Trophoblast cell (in vitro differentiated cells and primary cell): ENCODE data around the gene MGMT.

Experiments used
- DNase-seq, 2 donors: peaks; one replicate each; pipeline ENCODE4 v3.0.0-alpha.2; 2016
- H2AFZ ChIP-seq: 2 replicates; pipeline ENCODE4 v1.6.1; 2013; ENCODE audit warnings: low read length, moderate library complexity, mild to moderate bottlenecking; ENCODE audit not compliant: insufficient read depth, poor library complexity
- H2AK5ac ChIP-seq: 2 replicates; pipeline ENCODE4 v1.6.1; 2013; ENCODE audit warnings: mild to moderate bottlenecking, low read length
- H2BK120ac ChIP-seq: 2 replicates; pipeline ENCODE4 v1.6.1; 2013; ENCODE audit warnings: low read length, mild to moderate bottlenecking, moderate library complexity; ENCODE audit not compliant: insufficient read depth, poor library complexity
- H2BK12ac ChIP-seq: 2 replicates; pipeline ENCODE4 v1.6.1; 2013; ENCODE audit warnings: mild to moderate bottlenecking, low read length, moderate library complexity
- H2BK5ac ChIP-seq: 2 replicates; pipeline ENCODE4 v1.6.1; 2013; ENCODE audit warnings: low read length, low read depth, moderate library complexity, mild to moderate bottlenecking; ENCODE audit not compliant: poor library complexity
- H3K14ac ChIP-seq: 2 replicates; pipeline ENCODE4 v1.6.1; 2013; ENCODE audit warnings: mild to moderate bottlenecking, low read length
- H3K18ac ChIP-seq: 2 replicates; pipeline ENCODE4 v1.6.1; 2013; ENCODE audit warnings: mild to moderate bottlenecking, low read length
- H3K23ac ChIP-seq: 2 replicates; pipeline ENCODE4 v1.6.1; 2013; ENCODE audit warnings: low read length
- H3K27ac ChIP-seq: 2 replicates; pipeline ENCODE4 v1.5.1; 2013; ENCODE audit warnings: low read depth, mild to moderate bottlenecking, inconsistent platforms, low read length, moderate library complexity
- H3K27me3 ChIP-seq: 2 replicates; pipeline ENCODE4 v1.6.1; 2013; ENCODE audit warnings: inconsistent platforms, mild to moderate bottlenecking, low read length, moderate library complexity; ENCODE audit not compliant: insufficient read depth
- H3K36me3 ChIP-seq, 2 experiments: 1 replicate in 1 of 2; 2 replicates in 1 of 2; pipeline ENCODE4 v1.6.1; 2013; ENCODE audit warnings: low read length in 2 of 2, mild to moderate bottlenecking in 2 of 2, moderate library complexity in 1 of 2; ENCODE audit not compliant: insufficient read depth in 2 of 2, control insufficient read depth in 1 of 2
- H3K4ac ChIP-seq: 2 replicates; pipeline ENCODE4 v1.6.1; 2013; ENCODE audit warnings: low read depth, mild to moderate bottlenecking, low read length, moderate library complexity
- H3K4me1 ChIP-seq, 2 experiments: 1 replicate in 1 of 2; 2 replicates in 1 of 2; pipeline ENCODE4 v1.6.1; 2013; ENCODE audit warnings: low read length in 2 of 2, mild to moderate bottlenecking in 2 of 2, moderate library complexity in 1 of 2; ENCODE audit not compliant: insufficient read depth in 2 of 2, control insufficient read depth in 1 of 2
- H3K4me2 ChIP-seq: 2 replicates; pipeline ENCODE4 v1.6.1; 2013; ENCODE audit warnings: inconsistent platforms, mild to moderate bottlenecking, low read length, moderate library complexity
- H3K4me3 ChIP-seq: 2 replicates; pipeline ENCODE4 v1.5.1; 2013; ENCODE audit warnings: mild to moderate bottlenecking, low read depth, low read length, inconsistent platforms
- H3K79me1 ChIP-seq: one replicate; pipeline ENCODE4 v1.6.1; 2013; ENCODE audit warnings: low read length
- H3K79me2 ChIP-seq: 2 replicates; pipeline ENCODE4 v1.6.1; 2013; ENCODE audit warnings: low read length, mild to moderate bottlenecking; ENCODE audit not compliant: control insufficient read depth, insufficient read depth, poor library complexity
- H3K9ac ChIP-seq: 2 replicates; pipeline ENCODE4 v1.6.1; 2013; ENCODE audit warnings: mild to moderate bottlenecking, low read length
- H3K9me3 ChIP-seq: 2 replicates; pipeline ENCODE4 v1.6.1; 2013; ENCODE audit warnings: low read depth, mild to moderate bottlenecking, control low read depth, inconsistent platforms, low read length; ENCODE audit not compliant: insufficient read depth
- H4K12ac ChIP-seq: 2 replicates; pipeline ENCODE4 v1.6.1; 2013; ENCODE audit warnings: low read depth, mild to moderate bottlenecking, low read length, moderate library complexity
- H4K8ac ChIP-seq: 2 replicates; pipeline ENCODE4 v1.6.1; 2013; ENCODE audit warnings: low read depth, mild to moderate bottlenecking, low read length, moderate library complexity
- H4K91ac ChIP-seq: one replicate; pipeline ENCODE4 v1.6.1; 2013; ENCODE audit warnings: low read depth, mild to moderate bottlenecking, low read length, moderate library complexity
- WGBS: extraction: QIAGEN DNeasy Blood & Tissue Kit; methylation state at CpG from one replicate; pipeline ENCODE4 v1.1.7; 2013; ENCODE audit warnings: missing lambda C conversion rate; ENCODE audit not compliant: insufficient read length, insufficient coverage; ENCODE audit errors: extremely low coverage; 5-methylcytosine and 5-hydroxymethylcytosine counted together

MGMT gene

GRCh38 chr10:129579228-129579627, 112.2 kb downstream of the MGMT start:
- no peak overlapping the region for H4K8ac ChIP-seq
- no peak overlapping the region for H3K4ac ChIP-seq
- no peak overlapping the region for H3K14ac ChIP-seq
- H3K4me3 ChIP-seq, result no peak overlapping the region
- no peak for DNase-seq
- H2BK120ac ChIP-seq, result no peak overlapping the region
- no peak overlapping the region for H3K4me2 ChIP-seq
- no peak overlapping the region for H3K27ac ChIP-seq
- H3K27me3 ChIP-seq, result no peaks in the 10 kb centered on the region
- no peak overlapping the region for H2AK5ac ChIP-seq
- no peak overlapping the region for H3K18ac ChIP-seq
- no peak overlapping the region for H4K91ac ChIP-seq
- H2AFZ ChIP-seq, result no peak overlapping the region
- WGBS, result no CpG with 5 or more reads among the region's 12 CpGs
- no peak overlapping the region for H3K23ac ChIP-seq
- H3K79me1 ChIP-seq, result no peaks in the 10 kb centered on the region
- no peak overlapping the region for H3K9ac ChIP-seq
- no peak overlapping the region for H2BK12ac ChIP-seq
- H2BK5ac ChIP-seq, result no peak overlapping the region
- H3K4me1 ChIP-seq, result no peaks in the 10 kb centered on the region
- H3K79me2 ChIP-seq, result no peaks in the 10 kb centered on the region
- H4K12ac ChIP-seq, result no peak overlapping the region
- H3K36me3 ChIP-seq, result no peaks in the 10 kb centered on the region
- H3K9me3 ChIP-seq, result no peaks in the 10 kb centered on the region

GRCh38 chr10:129580010-129580409, 113.0 kb downstream of the MGMT start:
- Histone ChIP-seq H3K4me1 (no peaks in the 10 kb centered on the region), H3K27me3 (no peaks in the 10 kb centered on the region), H2AFZ (no peak overlapping the region), H3K79me1 (no peaks in the 10 kb centered on the region), H2BK12ac (no peak overlapping the region), H3K14ac (no peak overlapping the region), H3K79me2 (no peaks in the 10 kb centered on the region), H4K8ac (no peak overlapping the region), H4K12ac (no peak overlapping the region), H2AK5ac (no peak overlapping the region), H3K27ac (no peak overlapping the region), H3K9me3 (no peaks in the 10 kb centered on the region), H3K23ac (no peak overlapping the region), H3K9ac (no peak overlapping the region), H3K4ac (no peak overlapping the region), H2BK120ac (no peak overlapping the region), H4K91ac (no peak overlapping the region), H3K4me2 (no peak overlapping the region), H3K18ac (no peak overlapping the region), H3K36me3 (no peaks in the 10 kb centered on the region), H2BK5ac (no peak overlapping the region), H3K4me3 (no peak overlapping the region)
- no CpG with 5 or more reads among the region's 13 CpGs for WGBS
- DNase-seq, result no peak

- H3K27ac ChIP-seq, result no peak overlapping the region
- H2BK5ac ChIP-seq, result no peak overlapping the region
- no peak overlapping the region for H4K12ac ChIP-seq
- H3K27me3 ChIP-seq, result no peaks in the 10 kb centered on the region
- H3K79me2 ChIP-seq, result no peaks in the 10 kb centered on the region
- no peak overlapping the region for H4K91ac ChIP-seq
- H3K14ac ChIP-seq, result no peak overlapping the region
- no CpG with 5 or more reads among the region's 9 CpGs for WGBS
- H3K36me3 ChIP-seq, result no peaks in the 10 kb centered on the region
- no peak overlapping the region for H4K8ac ChIP-seq
- no peak for DNase-seq
- H2AFZ ChIP-seq, result no peak overlapping the region
- H3K79me1 ChIP-seq, result no peaks in the 10 kb centered on the region
- H3K9ac ChIP-seq, result no peak overlapping the region
- H3K9me3 ChIP-seq, result peaks cover 2% of the 10 kb centered on the region
- no peak overlapping the region for H2BK120ac ChIP-seq
- no peak overlapping the region for H3K4me2 ChIP-seq
- H3K4me3 ChIP-seq, result no peak overlapping the region
- no peak overlapping the region for H3K23ac ChIP-seq
- H3K18ac ChIP-seq, result no peak overlapping the region
- H2AK5ac ChIP-seq, result no peak overlapping the region
- H3K4ac ChIP-seq, result no peak overlapping the region
- H2BK12ac ChIP-seq, result no peak overlapping the region
- no peaks in the 10 kb centered on the region for H3K4me1 ChIP-seq
Observed at GRCh38 chr10:129580901-129581300, 113.9 kb downstream of the MGMT start.

- no CpG with 5 or more reads among the region's 19 CpGs for WGBS
- H3K36me3 ChIP-seq, result no peaks in the 10 kb centered on the region
- H2AK5ac ChIP-seq, result no peak overlapping the region
- no peak overlapping the region for H3K4me2 ChIP-seq
- H3K4me1 ChIP-seq, result no peaks in the 10 kb centered on the region
- no peak for DNase-seq
- no peak overlapping the region for H3K27ac ChIP-seq
- H4K12ac ChIP-seq, result no peak overlapping the region
- no peak overlapping the region for H2BK5ac ChIP-seq
- no peak overlapping the region for H3K23ac ChIP-seq
- H3K18ac ChIP-seq, result no peak overlapping the region
- H2BK120ac ChIP-seq, result no peak overlapping the region
- no peak overlapping the region for H3K4me3 ChIP-seq
- H3K9me3 ChIP-seq, result peaks cover 2% of the 10 kb centered on the region
- H2AFZ ChIP-seq, result no peak overlapping the region
- H3K79me1 ChIP-seq, result no peaks in the 10 kb centered on the region
- H3K14ac ChIP-seq, result no peak overlapping the region
- no peak overlapping the region for H3K9ac ChIP-seq
- H3K27me3 ChIP-seq, result no peaks in the 10 kb centered on the region
- H2BK12ac ChIP-seq, result no peak overlapping the region
- H4K8ac ChIP-seq, result no peak overlapping the region
- no peak overlapping the region for H3K4ac ChIP-seq
- no peaks in the 10 kb centered on the region for H3K79me2 ChIP-seq
- no peak overlapping the region for H4K91ac ChIP-seq
Observed at GRCh38 chr10:129581827-129582411, 114.9 kb downstream of the MGMT start.
